Activated CD8-positive, alpha-beta memory T cell treated with anti-CD3 and anti-CD28 coated beads, Interleukin-2, amount 50 U/mL, for 1 hour (primary cell): Measurements from ENCODE around the gene MTTP.

Source experiments
- DNase-seq: peaks from one replicate; pipeline ENCODE4 v3.0.0-alpha.2; 2020; ENCODE audit errors: extremely low read depth

Gene MTTP

GRCh38 chr4:99670409-99671073 lies 95.9 kb downstream of the MTTP start:
- no peak for DNase-seq
